NCI-H128 (cell line): ENCODE results near the gene SLAMF9.
"Not testable (repeated sequence)": the region's sequence is repeated elsewhere in the genome, so short reads cannot be mapped to it uniquely, and the experiment has no call there.

Source experiments
- DNase-seq: peaks from one replicate; lab custom pipeline; 2025; ENCODE audit not compliant: unreplicated experiment; lab: John Stamatoyannopoulos, UW

The SLAMF9 gene

DNA sequence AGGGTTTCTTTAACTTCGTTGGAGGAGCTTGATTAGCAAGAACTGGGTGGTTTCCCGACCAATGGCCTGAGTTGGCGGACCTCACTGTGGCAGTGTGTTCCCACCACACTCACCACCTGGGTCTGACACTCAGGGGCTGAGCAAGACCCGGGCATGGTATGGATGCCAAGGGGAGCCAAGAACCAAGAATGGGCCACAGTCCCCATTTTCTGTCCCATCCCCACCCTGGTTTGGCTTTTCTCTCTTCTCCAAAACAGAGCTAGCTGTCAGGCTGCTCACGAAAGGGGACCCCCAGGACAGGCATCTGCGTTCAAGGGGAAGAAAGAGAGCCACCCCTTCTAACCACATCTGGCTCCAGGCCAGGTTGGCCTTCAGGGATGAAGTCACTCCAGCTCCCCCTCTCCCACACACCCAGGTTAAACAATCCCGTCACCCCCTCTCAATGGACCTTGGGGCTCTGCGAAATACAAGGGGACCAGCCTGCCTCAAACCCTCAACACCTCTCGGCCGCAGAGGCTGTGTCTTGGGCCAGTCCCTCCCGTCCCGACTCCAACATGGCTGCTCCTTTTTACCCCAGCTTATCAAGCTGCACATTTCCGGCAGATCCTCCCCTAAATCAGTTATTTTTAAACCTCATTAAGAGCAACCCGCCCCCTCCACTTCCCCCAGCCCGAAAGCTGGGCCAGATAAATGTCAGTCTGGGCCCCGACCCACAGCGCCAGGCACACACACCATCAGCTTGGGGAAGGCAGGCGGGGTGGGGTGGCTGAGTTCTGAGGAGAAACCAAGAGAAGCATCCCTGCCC, 32.1 kb downstream of the SLAMF9 start:
- no peak for DNase-seq

DNA sequence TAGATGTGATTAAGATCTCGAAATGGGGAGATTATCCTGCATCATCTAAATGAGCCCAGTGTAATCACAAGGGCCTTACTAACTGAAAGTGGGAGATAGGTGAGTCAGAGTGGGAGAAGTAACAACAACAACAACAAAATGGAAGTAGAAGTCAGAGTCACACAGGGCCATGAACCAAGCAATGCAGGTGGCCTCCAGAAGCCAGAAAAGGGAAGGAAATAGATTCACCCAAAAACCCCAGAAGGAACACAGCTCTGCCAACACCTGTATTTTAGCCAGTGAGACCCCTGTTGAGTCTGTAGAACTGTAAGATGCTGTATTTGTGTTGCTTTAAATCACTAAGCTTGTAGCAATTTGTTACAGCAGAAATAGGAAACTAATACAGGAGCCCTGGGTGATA, 32.8 kb downstream of the SLAMF9 start:
- DNase-seq: no peak

DNA sequence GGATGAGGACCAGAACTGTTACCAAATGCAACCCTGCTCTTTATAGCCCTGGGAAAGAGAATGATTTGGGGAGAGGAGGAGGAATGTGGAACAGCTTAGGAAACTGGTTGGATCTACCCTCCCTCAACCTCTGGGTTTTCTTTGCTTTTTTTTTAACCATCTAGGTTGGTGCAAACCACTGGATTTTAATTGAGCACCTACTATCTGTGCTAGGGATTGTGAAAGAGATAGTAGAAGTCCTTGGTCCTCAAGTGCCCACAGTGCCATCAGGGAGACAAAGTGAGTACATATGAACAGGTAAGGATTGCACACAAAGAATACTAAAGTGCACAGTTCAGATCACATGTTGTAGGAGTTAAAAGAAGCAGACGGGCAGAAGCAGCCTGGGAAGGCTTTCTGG, 33.4 kb downstream of the SLAMF9 start:
- DNase-seq: no peak

DNA sequence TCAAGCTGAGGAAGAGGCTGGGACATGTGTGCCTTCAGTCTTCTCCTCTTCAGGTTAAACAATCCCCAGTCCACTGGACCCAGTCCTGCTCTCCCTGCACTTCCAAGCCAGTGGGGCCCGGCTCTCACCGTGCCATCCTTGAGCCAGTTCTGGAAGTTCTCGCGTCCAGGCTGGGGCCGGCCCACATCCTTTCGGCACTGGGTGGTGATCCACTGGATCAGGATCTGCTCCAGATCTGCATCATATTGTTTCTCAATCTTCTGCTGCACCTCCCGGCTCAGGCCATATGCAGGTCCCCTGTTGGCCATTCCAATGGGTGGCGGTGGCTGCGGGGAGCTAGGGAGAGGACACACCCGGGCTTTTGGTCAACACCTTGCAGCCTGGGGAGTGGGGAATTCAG, 33.8 kb downstream of the SLAMF9 start:
- no peak for DNase-seq

DNA sequence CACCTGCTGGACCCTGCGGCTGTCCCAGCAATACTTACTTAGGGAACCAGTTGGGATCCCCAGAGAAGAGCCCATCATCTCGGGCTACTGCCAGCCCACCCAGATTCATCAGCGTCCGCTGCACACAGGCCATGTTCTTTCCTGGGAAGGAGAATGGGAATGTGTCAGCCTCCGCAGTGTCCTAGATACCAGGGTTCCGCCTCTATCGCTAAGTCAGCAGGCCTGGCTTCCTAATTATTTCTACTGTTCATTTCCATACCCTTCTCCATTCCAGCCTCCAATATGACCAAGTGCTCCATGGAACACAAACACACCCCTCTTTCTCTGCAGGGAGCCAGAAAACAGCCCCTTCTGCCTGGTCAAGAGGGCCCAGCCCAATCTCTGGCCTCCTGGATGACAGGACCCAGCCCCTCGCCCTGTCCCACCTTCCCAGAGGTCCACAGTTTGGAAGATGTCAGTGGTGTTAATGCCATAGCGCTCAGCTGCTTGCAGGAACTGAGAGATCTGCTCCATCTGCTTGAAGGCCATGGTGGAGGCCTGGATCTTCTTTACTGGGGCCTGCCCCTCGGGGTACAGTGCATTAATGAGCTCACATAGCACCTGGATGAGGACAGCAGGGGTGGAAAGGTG, 34.7 kb downstream of the SLAMF9 start:
- no peak for DNase-seq

DNA sequence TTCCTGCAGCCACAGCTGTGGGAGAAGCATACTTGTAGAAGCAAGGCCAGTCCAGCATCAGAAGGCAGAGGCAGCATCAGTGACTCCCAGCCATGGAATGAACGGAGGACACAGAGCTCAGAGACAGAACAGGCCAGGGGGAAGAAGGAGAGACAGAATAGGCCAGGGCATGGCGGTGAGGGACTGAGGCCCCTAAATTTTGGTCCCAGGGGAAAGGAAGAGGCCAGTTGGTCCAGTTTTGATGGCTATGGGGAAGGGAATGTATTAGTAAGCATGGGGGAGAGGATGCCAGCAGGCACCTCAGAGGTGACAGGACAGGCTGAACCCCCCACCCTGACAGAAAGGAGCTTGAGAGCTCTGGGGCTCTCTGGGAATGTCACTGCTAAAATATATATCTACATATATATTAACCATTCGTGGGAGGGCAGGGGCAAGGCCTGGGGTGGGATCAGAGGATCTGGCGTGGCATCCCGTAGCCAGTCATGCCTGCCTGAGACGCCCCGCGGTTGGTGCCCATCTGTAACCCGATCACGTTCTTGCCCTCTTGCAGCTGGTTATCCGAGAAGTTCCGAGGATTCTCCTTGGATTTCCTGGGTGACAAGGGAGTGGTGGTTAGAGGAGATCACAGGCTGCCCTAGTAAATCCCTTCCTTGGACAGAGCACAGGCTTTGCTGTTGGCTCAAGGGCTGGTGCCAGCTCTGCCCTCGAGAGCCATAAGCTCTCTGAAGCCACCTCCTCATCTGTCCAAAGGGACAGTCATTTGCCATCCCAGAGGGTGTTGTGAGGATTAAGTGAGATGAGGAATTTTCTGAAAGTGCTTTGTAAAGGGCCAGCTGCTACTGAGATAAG, 35.5 kb downstream of the SLAMF9 start:
- no peak for DNase-seq

DNA sequence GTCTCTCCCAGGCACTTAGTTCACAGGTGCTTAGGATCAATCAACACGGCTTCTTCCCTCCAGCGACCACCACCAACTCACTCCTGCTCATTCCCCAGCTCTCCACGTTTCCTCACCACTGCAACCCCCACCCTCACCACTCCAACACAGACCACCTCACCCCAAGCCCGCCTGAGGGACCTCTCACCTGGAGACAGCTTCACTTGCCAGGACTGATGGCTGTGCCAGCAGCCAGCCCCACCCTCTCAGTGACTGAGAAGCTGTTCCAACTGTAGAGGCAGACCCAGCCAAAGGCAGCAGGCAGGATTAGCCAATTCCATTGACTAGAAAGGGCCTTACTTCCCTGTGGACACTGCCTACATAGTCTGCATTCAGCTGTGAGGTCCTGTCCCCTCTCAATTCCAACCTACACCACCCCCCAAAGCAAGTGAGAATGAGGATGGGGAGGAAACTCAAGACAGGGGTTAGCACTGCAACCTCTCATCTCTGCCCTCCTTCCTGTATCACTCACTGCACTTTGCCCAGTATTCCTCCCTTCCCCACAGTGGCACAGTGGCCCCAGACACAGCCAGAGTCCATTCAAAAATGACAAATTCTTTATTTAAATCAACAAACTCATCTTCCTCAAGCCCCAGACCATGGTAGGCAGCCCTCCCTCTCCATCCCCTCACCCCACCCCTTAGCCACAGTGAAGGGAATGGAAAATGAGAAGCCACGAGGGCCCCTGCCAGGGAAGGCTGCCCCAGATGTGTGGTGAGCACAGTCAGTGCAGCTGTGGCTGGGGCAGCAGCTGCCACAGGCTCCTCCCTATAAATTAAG, 36.3 kb downstream of the SLAMF9 start:
- no peak for DNase-seq

DNA sequence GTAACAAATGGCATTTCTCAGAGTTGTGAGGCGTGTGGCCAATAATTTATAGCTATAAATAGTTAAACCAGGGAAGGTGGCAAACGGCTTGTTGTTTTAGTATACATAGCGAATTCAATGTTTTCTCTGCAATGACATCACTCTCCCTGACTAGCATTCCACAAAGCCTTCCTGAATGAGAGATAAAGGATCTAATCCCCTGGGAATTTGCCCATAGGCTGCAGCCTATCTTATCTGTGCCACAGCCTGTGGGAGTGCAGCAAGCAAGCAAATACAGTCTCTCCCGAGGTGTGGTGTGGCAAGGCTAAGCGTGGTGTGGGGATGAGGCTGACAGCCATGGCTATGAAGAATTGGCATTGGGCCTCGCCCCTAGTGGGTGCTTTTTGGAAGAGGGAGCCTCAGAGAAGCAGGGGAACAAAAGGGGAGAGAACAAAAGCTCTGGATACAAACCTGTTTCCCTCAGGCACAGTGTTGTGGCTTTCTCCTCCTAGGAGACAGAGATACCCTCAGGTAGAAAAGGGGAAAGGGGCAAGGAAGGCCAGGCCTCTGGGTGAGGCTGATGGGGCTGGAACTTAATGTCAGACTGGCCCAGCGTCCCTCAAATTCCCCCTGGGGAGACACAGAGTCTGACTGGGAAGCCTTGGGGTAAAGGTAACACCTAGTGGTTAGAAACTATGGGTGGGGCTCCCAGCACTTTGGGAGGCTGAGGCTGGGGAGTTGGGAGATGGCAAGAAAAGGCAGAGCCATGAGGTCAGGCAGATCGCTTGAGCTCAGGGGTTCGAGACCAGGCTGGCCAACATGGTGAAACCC, 37.6 kb downstream of the SLAMF9 start:
- no peak for DNase-seq

DNA sequence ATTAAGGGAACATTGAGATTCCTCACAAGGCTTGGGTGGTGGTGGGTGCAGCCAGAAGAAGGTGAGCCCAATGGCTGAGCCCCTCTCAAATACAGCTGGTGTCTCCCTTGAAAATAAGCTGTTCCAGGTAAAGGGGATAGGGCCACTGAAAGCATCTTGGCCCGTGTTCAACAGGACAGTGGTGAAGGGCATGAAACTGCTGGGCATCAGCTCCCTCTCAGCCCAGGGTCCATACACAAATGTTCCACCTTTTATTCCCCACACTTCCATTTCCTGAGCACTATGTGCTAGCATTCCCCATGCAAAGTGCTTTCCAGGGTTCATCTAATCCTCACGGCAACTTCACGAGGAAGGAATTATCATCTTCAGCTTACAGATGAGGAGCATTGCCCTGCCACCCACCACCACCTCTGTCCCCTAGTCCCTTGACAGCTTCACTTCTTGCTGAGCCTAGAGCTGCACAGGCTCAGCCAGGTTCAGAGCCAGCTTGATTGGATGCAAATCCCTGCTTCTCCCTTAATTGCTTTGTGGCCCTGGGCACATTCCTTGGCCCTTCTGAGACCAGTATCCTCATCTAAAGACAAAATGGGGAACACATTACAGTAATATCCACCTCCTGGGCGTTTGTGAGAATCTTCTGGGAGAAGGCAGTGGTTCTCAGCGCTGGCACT, 38.3 kb downstream of the SLAMF9 start:
- no peak for DNase-seq

DNA sequence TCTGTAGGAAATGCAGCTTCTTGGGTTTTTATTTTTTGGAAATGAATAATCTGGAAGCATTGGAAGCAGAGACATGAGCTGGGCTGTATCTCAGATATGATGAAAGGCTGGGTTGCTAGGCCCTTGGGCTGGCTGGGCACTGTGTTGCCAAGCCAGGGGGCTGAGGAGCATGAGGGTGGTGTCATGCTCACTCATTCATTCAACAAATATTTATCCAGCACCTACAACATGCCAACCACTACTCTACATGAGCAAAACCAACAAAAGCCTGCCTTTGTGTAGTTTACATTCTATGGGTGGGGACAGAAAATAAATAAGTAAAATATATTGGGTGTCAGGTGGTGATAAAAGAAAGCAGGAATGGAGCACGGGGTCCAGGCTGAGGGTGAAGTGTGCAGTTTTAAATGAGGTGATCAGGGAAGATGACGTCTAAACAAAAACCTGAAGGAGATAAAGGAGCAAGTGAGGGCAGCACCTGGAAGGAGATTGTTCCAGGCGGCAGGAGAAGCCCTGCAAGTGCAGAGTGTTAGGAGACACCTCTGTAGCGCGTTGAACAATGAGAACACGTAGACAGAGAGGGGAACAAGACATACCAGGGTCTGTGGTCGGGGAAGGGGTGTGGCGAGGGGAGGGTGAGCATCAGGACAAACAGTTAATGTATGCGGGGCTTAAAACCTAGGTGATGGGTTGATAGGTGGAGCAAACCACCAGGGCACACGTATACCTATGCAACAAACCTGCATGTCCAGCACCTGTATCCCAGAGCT, 39.6 kb downstream of the SLAMF9 start:
- no peak for DNase-seq

DNA sequence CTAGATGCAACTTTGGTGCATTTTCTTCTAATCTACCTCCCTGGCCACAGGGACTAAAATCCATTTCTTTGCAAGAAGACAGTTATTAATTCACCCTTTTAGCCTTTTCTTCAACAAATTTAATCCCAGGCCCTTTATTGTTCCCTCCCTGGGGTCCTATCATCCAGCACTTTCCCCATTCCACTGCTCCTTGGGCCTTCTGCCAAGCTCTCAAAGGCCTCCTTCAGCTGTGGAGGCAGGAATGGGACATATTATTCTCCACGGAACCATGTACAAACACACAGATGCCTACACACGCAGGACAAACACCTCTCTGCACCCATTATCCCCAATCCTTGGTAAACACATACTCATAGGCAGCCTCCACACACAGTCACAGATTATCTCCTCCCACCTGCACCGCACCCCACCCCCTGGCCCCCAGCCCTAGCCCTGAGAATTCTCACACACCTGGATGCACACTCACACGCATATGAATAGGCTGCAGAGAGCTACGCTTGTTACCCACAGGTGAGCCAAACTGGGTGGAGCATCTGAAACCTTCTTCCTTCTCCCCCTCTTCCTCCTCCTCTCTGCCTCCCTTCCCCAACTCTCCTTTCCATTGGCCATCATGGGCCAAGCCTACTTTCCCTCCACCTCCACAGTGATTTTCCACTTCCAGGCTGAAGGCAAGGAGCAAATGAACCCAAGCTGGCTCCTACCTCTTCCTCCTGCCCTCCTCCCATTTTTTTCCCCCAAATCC, 40.4 kb downstream of the SLAMF9 start:
- DNase-seq: no peak

DNA sequence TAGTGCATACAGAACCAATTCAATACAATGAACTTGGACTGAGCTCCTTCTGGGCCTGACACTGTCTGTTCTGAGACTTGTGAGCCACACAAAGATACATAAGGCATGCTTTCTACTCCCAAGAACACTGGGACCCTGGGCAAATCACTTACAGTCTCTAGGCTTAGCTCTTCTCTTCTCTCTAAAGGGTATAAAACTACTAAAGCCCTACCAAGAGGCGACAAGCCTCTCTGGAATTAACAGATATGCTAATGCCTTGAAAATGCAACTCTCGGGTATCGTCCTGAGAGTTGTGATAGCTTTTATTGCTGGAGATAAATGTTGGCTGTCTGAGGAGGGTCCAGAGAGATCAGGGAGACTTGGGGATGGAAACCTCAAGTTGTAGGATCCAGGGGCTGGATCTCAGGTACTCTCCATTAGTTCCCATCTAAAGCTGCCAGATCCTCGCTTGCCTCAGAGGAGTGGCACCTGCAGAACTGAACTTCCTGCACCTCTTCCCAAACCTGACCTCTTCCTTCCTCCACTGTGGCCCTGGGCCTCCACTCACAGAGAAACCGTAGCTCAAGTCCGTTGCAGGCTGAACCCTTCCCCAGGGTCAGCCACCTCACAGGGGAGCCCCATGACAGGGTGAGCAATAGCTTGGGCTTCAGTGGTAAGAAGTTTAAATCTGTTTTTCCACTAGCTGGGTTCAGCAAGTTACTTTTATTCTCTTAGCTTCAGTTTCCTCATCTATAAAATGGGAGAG, 42.5 kb downstream of the SLAMF9 start:
- no peak for DNase-seq

DNA sequence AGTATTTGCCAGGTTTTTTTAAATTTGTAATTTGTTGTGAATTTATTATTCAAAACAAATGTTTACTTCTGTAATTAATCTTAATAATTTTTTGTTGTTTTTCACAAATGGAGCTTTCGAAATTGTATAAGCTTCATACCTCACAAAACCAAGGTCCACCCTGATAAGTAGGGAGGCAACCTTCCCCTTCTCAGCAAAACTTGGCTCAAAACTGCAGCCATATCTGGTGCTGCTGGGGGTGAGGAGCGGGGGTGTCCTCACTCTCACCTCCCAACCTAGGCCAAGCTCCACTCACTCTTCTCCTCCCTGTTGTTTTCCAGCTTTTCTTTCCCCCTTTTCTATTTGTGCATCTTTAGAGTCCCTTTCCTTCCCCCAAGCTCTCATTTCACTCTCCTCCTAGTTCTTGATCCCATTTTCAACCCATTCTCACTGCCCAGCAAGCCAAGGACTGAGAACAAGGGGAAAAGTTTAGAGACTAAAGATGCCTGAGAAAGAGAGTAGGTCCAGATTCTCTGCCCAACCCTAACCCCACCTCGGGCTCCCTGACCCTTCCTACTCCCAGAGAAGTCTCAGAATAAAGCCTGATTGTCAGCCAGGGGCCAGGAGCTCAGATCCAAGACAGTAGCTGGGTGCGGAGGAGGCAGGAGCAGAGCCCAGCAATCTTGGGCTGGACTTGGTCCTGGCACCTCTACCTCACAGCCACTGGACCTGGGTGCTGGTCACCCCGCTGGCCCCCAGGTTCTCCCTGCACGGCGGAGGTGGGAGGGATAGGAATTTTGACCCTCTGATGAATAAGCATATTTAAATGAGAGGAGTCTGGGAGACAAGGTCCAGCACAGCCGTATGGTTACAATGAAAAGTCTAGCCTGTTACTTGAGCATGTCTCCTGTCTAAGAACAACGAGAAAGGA, 45.8 kb downstream of the SLAMF9 start:
- DNase-seq: no peak

DNA sequence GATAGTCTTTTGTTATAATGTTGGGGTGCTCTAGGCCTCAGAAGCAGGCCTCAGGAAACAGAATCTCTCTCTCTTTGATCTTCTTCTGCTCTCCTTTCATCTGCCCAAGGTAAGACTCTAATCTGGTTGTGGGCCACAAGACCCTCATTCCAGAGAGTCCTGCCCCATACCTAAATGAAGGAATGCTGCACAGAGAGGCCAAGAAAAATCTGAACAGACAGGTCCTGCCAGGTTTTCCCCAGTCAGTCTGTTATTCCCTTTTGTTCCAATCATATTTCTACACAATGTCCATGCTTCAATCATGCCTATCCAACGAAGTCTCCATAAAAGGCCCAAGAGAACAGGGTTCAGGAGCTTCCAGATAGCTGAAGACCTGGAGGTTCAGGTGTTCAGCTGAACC, 47.1 kb downstream of the SLAMF9 start:
- no peak for DNase-seq

DNA sequence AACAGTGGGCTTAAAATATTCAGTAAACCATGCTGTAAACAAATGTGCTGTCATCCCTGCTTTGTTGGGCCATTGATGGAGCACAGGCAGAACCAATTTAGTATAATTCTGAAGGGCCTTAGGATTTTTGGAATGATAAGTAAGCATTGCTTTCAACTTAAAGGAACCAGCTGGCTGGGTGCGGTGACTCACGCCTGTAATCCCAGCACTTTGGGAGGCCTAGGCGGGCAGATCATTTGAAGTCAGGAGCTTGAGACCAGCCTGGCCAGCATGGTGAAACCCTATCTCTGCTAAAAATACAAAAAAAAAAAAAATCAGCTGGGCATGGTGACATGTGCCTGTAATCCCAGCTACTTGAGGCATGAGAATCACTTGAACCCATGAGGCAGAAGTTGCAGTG, 50.0 kb downstream of the SLAMF9 start:
- not testable (repeated sequence) for DNase-seq

DNA sequence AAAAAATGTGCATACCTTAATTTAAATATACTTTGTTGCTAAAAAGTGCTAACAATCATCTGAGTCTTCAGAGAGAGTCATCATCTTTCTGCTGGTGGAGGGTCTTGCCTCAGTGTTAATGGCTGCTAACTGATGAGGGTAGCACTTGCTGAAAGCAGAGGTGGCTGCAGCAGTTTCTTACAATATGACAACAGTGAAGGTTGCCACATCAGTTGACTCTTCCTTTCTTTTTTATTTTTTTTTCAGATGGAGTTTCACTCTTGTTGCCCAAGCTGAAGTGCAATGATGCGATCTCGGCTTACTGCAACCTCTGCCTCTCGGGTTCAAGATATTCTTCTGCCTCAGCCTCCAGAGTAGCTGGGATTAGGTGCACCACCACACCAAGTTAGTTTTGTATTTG, 51.5 kb downstream of the SLAMF9 start:
- no peak for DNase-seq
